ENCODE measurements around the gene LIX1.

Gene LIX1

DNA sequence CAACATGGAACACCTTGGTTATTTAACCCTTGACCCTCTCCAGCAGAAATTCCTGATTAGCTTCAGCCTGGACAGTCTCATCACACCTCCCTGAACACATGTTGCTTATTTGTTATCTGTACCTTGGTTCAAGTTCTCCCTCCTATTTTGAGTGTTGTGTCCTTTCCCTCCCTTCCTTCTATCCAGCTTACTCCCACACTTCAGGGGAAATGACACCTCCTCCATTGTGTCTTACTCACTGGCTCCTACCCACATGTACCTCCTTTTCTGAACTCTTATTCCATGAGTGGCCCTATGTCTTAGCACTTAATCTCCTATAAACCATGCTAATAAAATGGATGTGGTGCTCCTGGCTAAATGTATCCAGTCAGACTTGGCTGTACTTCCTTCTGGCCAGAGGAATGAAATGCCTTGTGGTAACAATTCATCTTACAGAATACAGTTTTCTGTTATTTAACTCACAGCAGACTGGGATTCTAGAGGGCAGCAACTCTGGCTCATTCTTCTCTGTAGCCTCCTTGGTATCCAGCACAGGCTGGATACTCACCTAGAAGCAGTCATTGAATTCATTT, 11.2 kb downstream of the LIX1 start:
- no peak overlapping the region for H3K4me2 ChIP-seq (ENCODE audit: low read length)
- no peaks in the 10 kb centered on the region for H3K36me3 ChIP-seq (ENCODE audit: insufficient read depth, low read length)
- no peak overlapping the region for H3K4me3 ChIP-seq (ENCODE audit: low read depth, low read length, poor library complexity, severe bottlenecking)
- TF ChIP-seq, protein P1, sequence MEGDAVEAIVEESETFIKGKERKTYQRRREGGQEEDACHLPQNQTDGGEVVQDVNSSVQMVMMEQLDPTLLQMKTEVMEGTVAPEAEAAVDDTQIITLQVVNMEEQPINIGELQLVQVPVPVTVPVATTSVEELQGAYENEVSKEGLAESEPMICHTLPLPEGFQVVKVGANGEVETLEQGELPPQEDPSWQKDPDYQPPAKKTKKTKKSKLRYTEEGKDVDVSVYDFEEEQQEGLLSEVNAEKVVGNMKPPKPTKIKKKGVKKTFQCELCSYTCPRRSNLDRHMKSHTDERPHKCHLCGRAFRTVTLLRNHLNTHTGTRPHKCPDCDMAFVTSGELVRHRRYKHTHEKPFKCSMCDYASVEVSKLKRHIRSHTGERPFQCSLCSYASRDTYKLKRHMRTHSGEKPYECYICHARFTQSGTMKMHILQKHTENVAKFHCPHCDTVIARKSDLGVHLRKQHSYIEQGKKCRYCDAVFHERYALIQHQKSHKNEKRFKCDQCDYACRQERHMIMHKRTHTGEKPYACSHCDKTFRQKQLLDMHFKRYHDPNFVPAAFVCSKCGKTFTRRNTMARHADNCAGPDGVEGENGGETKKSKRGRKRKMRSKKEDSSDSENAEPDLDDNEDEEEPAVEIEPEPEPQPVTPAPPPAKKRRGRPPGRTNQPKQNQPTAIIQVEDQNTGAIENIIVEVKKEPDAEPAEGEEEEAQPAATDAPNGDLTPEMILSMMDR (IDR thresholded peaks at IDR 0.05; ENCODE audit: low read length) = no peak
- no peak for TF ChIP-seq EZH2 (IDR thresholded peaks at IDR 0.05; ENCODE audit: borderline replicate concordance, low read length)
- H3K9ac ChIP-seq (ENCODE audit: low read length) = no peak overlapping the region
- no peaks in the 10 kb centered on the region for H3K9me2 ChIP-seq (ENCODE audit: low read depth, low read length)
- no peaks in the 10 kb centered on the region for H3K9me3 ChIP-seq (ENCODE audit: low read length)
- H2AFZ ChIP-seq (ENCODE audit: low read length) = no peak overlapping the region
- H3K27ac ChIP-seq (ENCODE audit: low read depth, low read length, poor library complexity, severe bottlenecking) = no peak overlapping the region
- no peaks in the 10 kb centered on the region for H3F3A ChIP-seq (ENCODE audit: insufficient read depth, low read length)
- no peaks in the 10 kb centered on the region for H4K20me1 ChIP-seq (ENCODE audit: insufficient read depth, low read length)
- no peaks in the 10 kb centered on the region for H3K27me3 ChIP-seq (ENCODE audit: insufficient read depth, low read length)
- H3K79me2 ChIP-seq (ENCODE audit: insufficient read depth, low read length) = no peaks in the 10 kb centered on the region
- no peaks in the 10 kb centered on the region for H3K4me1 ChIP-seq (ENCODE audit: insufficient read depth, low read length, severe bottlenecking)

DNA sequence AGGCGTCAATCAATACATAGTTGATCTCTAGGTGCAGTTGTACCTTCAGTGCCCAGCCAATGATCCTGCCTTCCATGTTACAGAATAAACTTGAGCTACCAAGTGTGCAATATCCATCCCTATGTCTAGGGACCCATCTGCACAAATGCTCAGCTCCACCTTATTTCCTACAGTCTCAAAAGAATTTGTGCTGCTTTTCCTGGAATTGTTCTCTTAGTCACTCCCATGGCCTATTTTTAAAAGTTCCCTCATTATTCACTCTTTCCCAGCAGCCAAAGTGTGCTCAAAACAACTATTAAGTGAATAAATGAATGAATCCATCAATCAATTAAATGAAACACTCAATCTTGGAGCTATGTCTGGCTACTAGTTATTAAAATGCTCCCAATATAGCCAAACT, 14.7 kb downstream of the LIX1 start:
- Histone ChIP-seq H3K79me2 (ENCODE audit: insufficient read depth, low read length) (no peaks in the 10 kb centered on the region), H3F3A (ENCODE audit: insufficient read depth, low read length) (no peaks in the 10 kb centered on the region), H3K4me1 (ENCODE audit: insufficient read depth, low read length, severe bottlenecking) (no peaks in the 10 kb centered on the region), H3K27ac (ENCODE audit: low read depth, low read length, poor library complexity, severe bottlenecking) (no peak overlapping the region), H3K9me3 (ENCODE audit: low read length) (no peaks in the 10 kb centered on the region), H3K9ac (ENCODE audit: low read length) (no peak overlapping the region), H3K4me3 (ENCODE audit: low read depth, low read length, poor library complexity, severe bottlenecking) (no peak overlapping the region), H4K20me1 (ENCODE audit: insufficient read depth, low read length) (no peaks in the 10 kb centered on the region), H3K4me2 (ENCODE audit: low read length) (no peak overlapping the region), H3K36me3 (ENCODE audit: insufficient read depth, low read length) (no peaks in the 10 kb centered on the region), H3K9me2 (ENCODE audit: low read depth, low read length) (no peaks in the 10 kb centered on the region), H3K27me3 (ENCODE audit: insufficient read depth, low read length) (no peaks in the 10 kb centered on the region), H2AFZ (ENCODE audit: low read length) (no peak overlapping the region)
- TF ChIP-seq EZH2 (IDR thresholded peaks at IDR 0.05; ENCODE audit: borderline replicate concordance, low read length) = no peak
- TF ChIP-seq, protein P1 (IDR thresholded peaks at IDR 0.05; ENCODE audit: low read length) = no peak

DNA sequence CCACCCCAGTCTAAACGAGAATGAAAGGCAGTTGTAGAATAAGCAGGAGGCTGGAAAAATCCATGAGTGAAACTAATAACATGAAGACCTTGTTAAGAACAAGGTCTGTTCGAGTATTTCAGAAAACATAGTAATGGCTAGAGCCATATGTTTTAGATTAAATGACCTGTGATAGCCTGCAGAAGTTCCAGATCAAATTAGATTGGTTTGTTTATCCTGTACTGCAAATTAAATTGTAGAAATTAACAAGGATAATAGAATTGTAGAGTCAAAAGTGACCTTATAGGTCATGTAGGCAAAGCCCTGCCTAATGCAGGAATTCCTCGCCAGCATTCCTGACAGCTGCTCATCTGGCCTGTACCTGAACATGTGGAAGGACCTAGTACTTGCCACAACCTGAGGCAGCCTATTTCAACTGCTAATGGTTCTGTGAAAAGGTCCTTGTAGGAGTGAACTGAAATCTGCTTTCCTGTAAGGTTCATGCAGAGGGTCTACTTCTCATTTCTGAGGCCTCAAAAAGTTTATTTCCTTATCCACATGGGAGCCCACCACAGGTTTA, 17.2 kb downstream of the LIX1 start:
- no peak overlapping the region for H3K9ac ChIP-seq (ENCODE audit: low read length)
- H3K79me2 ChIP-seq (ENCODE audit: insufficient read depth, low read length) = no peaks in the 10 kb centered on the region
- H3K27ac ChIP-seq (ENCODE audit: low read depth, low read length, poor library complexity, severe bottlenecking) = no peak overlapping the region
- H3K4me3 ChIP-seq (ENCODE audit: low read depth, low read length, poor library complexity, severe bottlenecking) = no peak overlapping the region
- H3K4me2 ChIP-seq (ENCODE audit: low read length) = no peak overlapping the region
- no peaks in the 10 kb centered on the region for H3K4me1 ChIP-seq (ENCODE audit: insufficient read depth, low read length, severe bottlenecking)
- H3F3A ChIP-seq (ENCODE audit: insufficient read depth, low read length) = no peaks in the 10 kb centered on the region
- no peaks in the 10 kb centered on the region for H3K27me3 ChIP-seq (ENCODE audit: insufficient read depth, low read length)
- no peaks in the 10 kb centered on the region for H3K36me3 ChIP-seq (ENCODE audit: insufficient read depth, low read length)
- no peak for TF ChIP-seq EZH2 (IDR thresholded peaks at IDR 0.05; ENCODE audit: borderline replicate concordance, low read length)
- TF ChIP-seq, protein P1 (IDR thresholded peaks at IDR 0.05; ENCODE audit: low read length) = no peak
- H4K20me1 ChIP-seq (ENCODE audit: insufficient read depth, low read length) = no peaks in the 10 kb centered on the region
- no peaks in the 10 kb centered on the region for H3K9me2 ChIP-seq (ENCODE audit: low read depth, low read length)
- no peak overlapping the region for H2AFZ ChIP-seq (ENCODE audit: low read length)
- no peaks in the 10 kb centered on the region for H3K9me3 ChIP-seq (ENCODE audit: low read length)

Data from OCI-LY1 (cell line).